Body of pancreas (tissue), 4 donors: Measurements from ENCODE around the gene CFAP45. TPM values are rescaled to one million over a fixed set of nuclear protein-coding genes. Genes with fewer than 3 reads are reported as not detected.
A peak's percentile ranks its signal among the peaks of the same experiment; 100 is the strongest.

Source experiments
- ATAC-seq: fragments of 150-250 bp; one replicate; pipeline ENCODE4 v1.9.1; 2016
- DNase-seq, 4 donors: peaks; one replicate each; pipeline ENCODE4 v3.0.0-alpha.2; 2019
- H3K27ac ChIP-seq, 4 donors: fragments of 200-600 bp; sonication (generic); 1 replicate in 3 of 4; 2 replicates in 1 of 4; pipeline versions ENCODE4 v1.5.1 to v1.6.1; 2016 to 2019; ENCODE audit warnings: mild to moderate bottlenecking in 1 of 4, mixed read lengths in 1 of 4, moderate library complexity in 1 of 4
- H3K27me3 ChIP-seq, 2 donors: fragments of 200-600 bp; sonication (generic); one replicate each; pipeline ENCODE4 v1.6.0; 2016; ENCODE audit warnings: mild to moderate bottlenecking in 1 of 2
- H3K36me3 ChIP-seq, 2 donors: fragments of 200-600 bp; sonication (generic); replicated peaks in 1 of 2; 2 replicates each; pipeline ENCODE4 v1.5.1; 2016; ENCODE audit warnings: low read depth in 2 of 2; ENCODE audit not compliant: insufficient read depth in 1 of 2
- H3K4me1 ChIP-seq: fragments of 200-600 bp; sonication (generic); one replicate; pipeline ENCODE4 v1.6.0; 2016
- H3K4me3 ChIP-seq, 2 donors: fragments of 200-600 bp; sonication (generic); 1 replicate in 1 of 2; 2 replicates in 1 of 2; pipeline ENCODE4 v1.5.1; 2016 to 2019
- H3K9me3 ChIP-seq, 3 donors: fragments of 200-600 bp; sonication (generic); 1 replicate in 2 of 3; 2 replicates in 1 of 3; pipeline ENCODE4 v1.5.1; 2016
- CTCF ChIP-seq, 7 experiments: fragments of 450-650 bp in 4 of 7; fragments of 200-600 bp in 3 of 7; sonication (generic) in 3 of 7; IDR thresholded peaks; one replicate each; pipeline ENCODE4 v1.5.1; 2016 to 2019; ENCODE audit warnings: antibody characterized with exemption in 7 of 7
- POLR2A ChIP-seq, 3 donors: fragments of 450-650 bp; IDR thresholded peaks; one replicate each; pipeline ENCODE4 v1.6.1; 2016; ENCODE audit warnings: antibody characterized with exemption in 3 of 3, mild to moderate bottlenecking in 2 of 3
- WGBS, 2 donors: methylation state at CpG; one replicate each; pipeline ENCODE4 v1.1.5; 2017; 5-methylcytosine and 5-hydroxymethylcytosine counted together
- intact Hi-C: fragments of 100-400 bp; cut with DNase I; formaldehyde crosslinking; loops from one replicate; pipeline ENCODE4 v1.15.1; 2023
- total RNA-seq, 2 donors: library from RNA; depleted of rRNA; stranded (reverse); fragments of >200 nt; gene quantifications; one replicate each; pipeline ENCODE4 v1.1.0, GENCODE V29; 2016

CFAP45 gene
- total RNA-seq, 2 donors from 2014 or later = not detected

- Histone ChIP-seq H3K27me3 (no peaks in the 10 kb centered on the region), H3K36me3 (no peaks in the 10 kb centered on the region), H3K27ac (peak within 1 kb of the TSS; percentile 50 to 80 (median 62)), H3K4me3 (peak within 1 kb of the TSS in 1 of 2 donors; percentile 18), H3K4me1 (peaks cover 26% of the 10 kb centered on the region), H3K9me3 (no peaks in the 10 kb centered on the region)
- TF ChIP-seq POLR2A (IDR thresholded peaks at IDR 0.05) (no peak), CTCF (IDR thresholded peaks at IDR 0.05) (peak; percentile 14 to 61 (median 46))
- intact Hi-C loops = no loop called here
- 1 to 6% methylated on average over 20 to 57 of the region's 58 CpGs for WGBS, 2 donors
- DNase-seq = peak; percentile 91 to 95 (median 94)
- peak; percentile 92 for ATAC-seq
Measured at GRCh38 chr1:159945483-159946241, 45.7 kb upstream of the CFAP45 start, which contains the start of gene IGSF9. Gene IGSF9 (minus strand): TSS chr1:159945613. CDS start chr1:159943454, 2,159 bp downstream.

- no peaks in the 10 kb centered on the region for H3K27me3 ChIP-seq
- peak overlapping the region in 2 of 4 donors; percentile 63 to 80 for H3K27ac ChIP-seq
- peaks cover 26% of the 10 kb centered on the region for H3K4me1 ChIP-seq
- no peaks in the 10 kb centered on the region for H3K9me3 ChIP-seq
- H3K4me3 ChIP-seq = no peak overlapping the region
- WGBS, 2 donors = 48 to 57% methylated on average over 11 of the region's 11 CpGs
- DNase-seq (no peak), ATAC-seq (no peak)
- TF ChIP-seq POLR2A (IDR thresholded peaks at IDR 0.05) (no peak), CTCF (IDR thresholded peaks at IDR 0.05) (no peak)
- intact Hi-C loops = loop anchor here (5.0 kb wide), 1 partner anchor 142 kb away; no protein-coding TSS in a partner anchor
- no peaks in the 10 kb centered on the region for H3K36me3 ChIP-seq
Measured at GRCh38 chr1:159944623-159945455, 44.9 kb upstream of the CFAP45 start.

- intact Hi-C loops = loop anchor here (5.0 kb wide), 1 partner anchor 143 kb away; no protein-coding TSS in a partner anchor
- TF ChIP-seq CTCF (IDR thresholded peaks at IDR 0.05) (no peak), POLR2A (IDR thresholded peaks at IDR 0.05) (no peak)
- ATAC-seq = no peak
- no peaks in the 10 kb centered on the region for H3K27me3 ChIP-seq
- no peak for DNase-seq
- no peak overlapping the region for H3K27ac ChIP-seq
- 74 to 76% methylated on average over 8 to 9 of the region's 9 CpGs for WGBS, 2 donors
- no peaks in the 10 kb centered on the region for H3K9me3 ChIP-seq
- no peaks in the 10 kb centered on the region for H3K36me3 ChIP-seq
- H3K4me1 ChIP-seq = peaks cover 21% of the 10 kb centered on the region
- no peak overlapping the region for H3K4me3 ChIP-seq
Measured at GRCh38 chr1:159943908-159944622, 44.1 kb upstream of the CFAP45 start.

- Histone ChIP-seq H3K4me3 (no peak overlapping the region), H3K27me3 (no peaks in the 10 kb centered on the region), H3K36me3 (no peaks in the 10 kb centered on the region), H3K27ac (no peak overlapping the region), H3K9me3 (no peaks in the 10 kb centered on the region), H3K4me1 (peaks cover 21% of the 10 kb centered on the region)
- TF ChIP-seq CTCF (IDR thresholded peaks at IDR 0.05) = no peak
- no peak for TF ChIP-seq POLR2A (IDR thresholded peaks at IDR 0.05)
- WGBS, 2 donors = 45 to 78% methylated on average over 2 to 5 of the region's 5 CpGs
- intact Hi-C loops = loop anchor here (5.0 kb wide), 1 partner anchor 144 kb away; no protein-coding TSS in a partner anchor
- ATAC-seq (no peak), DNase-seq (peak in 1 of 4 donors; percentile 0)
Measured at GRCh38 chr1:159943278-159943640, 43.3 kb upstream of the CFAP45 start.
